Natural killer cell (primary cell): ENCODE data around the gene RPRML. TPM values are rescaled to one million over a fixed set of nuclear protein-coding genes. Genes with fewer than 3 reads are reported as not detected.
"Not testable (repeated sequence)": the region's sequence is repeated elsewhere in the genome, so short reads cannot be mapped to it uniquely, and the experiment has no call there.

Experiments
- ATAC-seq, 3 donors: fragments of 150-1000 bp in 2 of 3; fragments of 200-7000 bp in 1 of 3; cut with Tn5 transposase; 1 replicate in 1 of 3; 2 replicates in 2 of 3; pipeline ENCODE4 v1.10.0; 2021; ENCODE audit warnings: mild to moderate bottlenecking in 2 of 3, moderate library complexity in 2 of 3
- DNase-seq, 2 donors: peaks; one replicate each; pipeline versions ENCODE4 v3.0.0 to v3.0.0-alpha.2; 2013 to 2021; ENCODE audit warnings: mixed read lengths in 1 of 2
- H3K27ac ChIP-seq: one replicate; pipeline ENCODE4 v1.5.1; 2013; ENCODE audit warnings: mild to moderate bottlenecking, low read length
- H3K27me3 ChIP-seq: one replicate; pipeline ENCODE4 v1.6.1; 2013; ENCODE audit warnings: low read length; ENCODE audit not compliant: control insufficient read depth, insufficient read depth
- H3K36me3 ChIP-seq: one replicate; pipeline ENCODE4 v1.6.1; 2013; ENCODE audit warnings: low read length; ENCODE audit not compliant: control insufficient read depth, insufficient read depth
- H3K4me1 ChIP-seq: one replicate; pipeline ENCODE4 v1.6.1; 2013; ENCODE audit warnings: low read length; ENCODE audit not compliant: control insufficient read depth, insufficient read depth
- H3K4me3 ChIP-seq: one replicate; pipeline ENCODE4 v1.5.1; 2013; ENCODE audit warnings: low read length
- H3K9me3 ChIP-seq: one replicate; pipeline ENCODE4 v1.6.1; 2013; ENCODE audit warnings: low read length; ENCODE audit not compliant: control insufficient read depth, insufficient read depth
- H3K27ac Mint-ChIP-seq, 2 donors: one replicate each; pipeline ENCODE4 v1.8.0; 2022; ENCODE audit warnings: mild to moderate bottlenecking in 2 of 2, mixed read lengths in 2 of 2, moderate library complexity in 1 of 2
- H3K27me3 Mint-ChIP-seq, 2 donors: one replicate each; pipeline ENCODE4 v1.8.0; 2022; ENCODE audit warnings: low read depth in 2 of 2, mixed read lengths in 2 of 2
- H3K36me3 Mint-ChIP-seq: one replicate; pipeline ENCODE4 v1.8.0; 2022; ENCODE audit warnings: mixed read lengths
- H3K4me1 Mint-ChIP-seq, 2 donors: one replicate each; pipeline ENCODE4 v1.8.0; 2022; ENCODE audit warnings: mixed read lengths in 2 of 2
- H3K4me3 Mint-ChIP-seq: one replicate; pipeline ENCODE4 v1.8.0; 2022; ENCODE audit warnings: mild to moderate bottlenecking, moderate library complexity, mixed read lengths
- H3K9me3 Mint-ChIP-seq, 2 donors: one replicate each; pipeline ENCODE4 v1.8.0; 2022; ENCODE audit warnings: mixed read lengths in 2 of 2
- CTCF ChIP-seq: fragments of 200-600 bp; IDR thresholded peaks from one replicate; pipeline ENCODE4 v1.8.0; 2022; ENCODE audit warnings: antibody characterized with exemption
- WGBS: methylation state at CpG from one replicate; pipeline ENCODE4 v1.1.7; 2013; ENCODE audit warnings: missing lambda C conversion rate; ENCODE audit not compliant: insufficient coverage; 5-methylcytosine and 5-hydroxymethylcytosine counted together
- intact Hi-C: fragments of 100-400 bp; cut with micrococcal nuclease; formaldehyde crosslinking; loops from one replicate; pipeline ENCODE4 v1.14.2; 2022
- total RNA-seq, 4 donors: library from RNA; stranded (reverse); fragments of 120-200 nt in 1 of 4; gene quantifications; one replicate each; pipeline versions ENCODE4 v1.2.3 to v1.2.4, GENCODE V29; 2013 to 2022

The RPRML gene
- total RNA-seq, 3 donors from 2014 or later (not counting 1 experiment from before 2014, with no cell fraction given): not detected

DNA sequence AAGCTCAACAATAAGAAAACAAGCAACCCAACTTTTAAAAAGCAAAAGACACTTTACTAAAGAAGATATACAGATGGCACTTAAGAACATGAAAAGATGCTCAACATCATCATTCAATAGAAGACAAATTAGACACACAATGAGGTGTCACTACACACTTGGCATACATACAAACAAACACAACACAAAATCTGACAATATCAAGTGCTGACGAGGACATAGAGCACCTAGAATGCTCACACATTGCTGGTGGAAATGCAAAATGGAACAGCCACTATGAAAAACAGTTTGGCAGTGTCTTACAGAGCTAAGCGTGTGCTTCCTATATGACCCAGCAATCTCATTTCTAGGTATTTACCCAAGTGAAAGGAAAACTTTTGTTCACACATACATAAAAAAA is 18.9 kb downstream of the RPRML start:
- H3K4me3 Mint-ChIP-seq: no peak overlapping the region
- H3K9me3 ChIP-seq: no peaks in the 10 kb centered on the region
- peaks cover 6 to 9% of the 10 kb centered on the region in 2 donors for H3K4me1 Mint-ChIP-seq
- TF ChIP-seq CTCF: no peak
- no peaks in the 10 kb centered on the region for H3K27me3 Mint-ChIP-seq
- no peak overlapping the region for H3K27ac ChIP-seq
- 36% methylated on average over 2 of the region's 2 CpGs for WGBS
- H3K4me3 ChIP-seq: no peak overlapping the region
- H3K36me3 Mint-ChIP-seq: peaks cover 10% of the 10 kb centered on the region
- DNase-seq (no peak), ATAC-seq (no peak)
- no peaks in the 10 kb centered on the region for H3K4me1 ChIP-seq
- H3K27me3 ChIP-seq: no peaks in the 10 kb centered on the region
- no peaks in the 10 kb centered on the region for H3K9me3 Mint-ChIP-seq
- no peaks in the 10 kb centered on the region for H3K36me3 ChIP-seq
- intact Hi-C loops: no loop called here
- H3K27ac Mint-ChIP-seq: no peak overlapping the region

- H3K36me3 ChIP-seq: no peaks in the 10 kb centered on the region
- no peak overlapping the region for H3K27ac ChIP-seq
- no peak overlapping the region for H3K4me3 Mint-ChIP-seq
- ATAC-seq (no peak), DNase-seq (no peak)
- H3K9me3 Mint-ChIP-seq: no peaks in the 10 kb centered on the region
- no peak overlapping the region for H3K27ac Mint-ChIP-seq
- H3K4me1 ChIP-seq: no peaks in the 10 kb centered on the region
- H3K27me3 ChIP-seq: no peaks in the 10 kb centered on the region
- 51% methylated on average over 7 of the region's 8 CpGs for WGBS
- no peak for TF ChIP-seq CTCF
- no peak overlapping the region for H3K4me3 ChIP-seq
- intact Hi-C loops: no loop called here
- H3K9me3 ChIP-seq: no peaks in the 10 kb centered on the region
- no peaks in the 10 kb centered on the region for H3K27me3 Mint-ChIP-seq
- peaks cover 6 to 9% of the 10 kb centered on the region in 2 donors for H3K4me1 Mint-ChIP-seq
- H3K36me3 Mint-ChIP-seq: peaks cover 10% of the 10 kb centered on the region
Measured at GRCh38 chr17:46958041-46958591, 20.9 kb downstream of the RPRML start.

- H3K4me3 ChIP-seq, H3K9me3 ChIP-seq, intact Hi-C loops, H3K36me3 Mint-ChIP-seq, H3K27me3 Mint-ChIP-seq, H3K36me3 ChIP-seq, H3K4me1 ChIP-seq, ATAC-seq, H3K9me3 Mint-ChIP-seq, H3K27ac ChIP-seq, H3K27ac Mint-ChIP-seq, H3K27me3 ChIP-seq, DNase-seq, H3K4me3 Mint-ChIP-seq, H3K4me1 Mint-ChIP-seq: not testable (repeated sequence)
- WGBS: no CpG with 5 or more reads among the region's 4 CpGs
Measured at GRCh38 chr17:46953191-46953590, 25.9 kb downstream of the RPRML start.

DNA sequence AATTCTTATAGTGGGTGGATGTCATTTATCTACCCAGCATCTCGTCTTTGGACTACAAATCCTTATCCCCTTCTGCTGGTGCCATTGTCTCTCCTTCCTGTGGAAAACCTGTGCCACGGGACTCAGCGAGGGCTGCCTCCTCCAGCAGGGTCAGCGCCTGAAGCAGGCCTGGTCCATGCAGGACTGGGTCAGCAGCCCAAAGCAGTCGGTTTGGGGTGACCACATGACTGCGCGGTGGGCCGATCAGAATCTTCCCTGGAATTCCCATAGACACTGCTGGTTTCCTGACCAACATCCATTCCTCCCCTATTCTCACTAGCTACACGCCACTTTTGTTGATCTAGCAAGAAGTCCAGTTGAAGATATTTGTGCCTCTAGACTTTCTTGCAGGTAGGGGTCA is 26.9 kb downstream of the RPRML start:
- no peak overlapping the region for H3K4me3 Mint-ChIP-seq
- H3K27ac Mint-ChIP-seq: no peak overlapping the region
- peaks cover 0 to 7% of the 10 kb centered on the region in 2 donors for H3K4me1 Mint-ChIP-seq
- no peak for TF ChIP-seq CTCF
- intact Hi-C loops: no loop called here
- no peak overlapping the region for H3K4me3 ChIP-seq
- ATAC-seq (no peak), DNase-seq (no peak)
- H3K4me1 ChIP-seq: no peaks in the 10 kb centered on the region
- no peak overlapping the region for H3K27ac ChIP-seq
- 83% methylated on average over 8 of the region's 9 CpGs for WGBS
- no peaks in the 10 kb centered on the region for H3K9me3 Mint-ChIP-seq
- no peaks in the 10 kb centered on the region for H3K36me3 Mint-ChIP-seq
- no peaks in the 10 kb centered on the region for H3K36me3 ChIP-seq
- H3K9me3 ChIP-seq: no peaks in the 10 kb centered on the region
- peaks cover 0 to 8% of the 10 kb centered on the region in 2 donors for H3K27me3 Mint-ChIP-seq
- no peaks in the 10 kb centered on the region for H3K27me3 ChIP-seq
